Spleen (tissue), 11 donors: ENCODE data around the gene MBNL2. TPM values are rescaled to one million over a fixed set of nuclear protein-coding genes. Genes with fewer than 3 reads are reported as not detected.

Experiments used
- DNase-seq: peaks from one replicate; pipeline ENCODE4 v3.0.0-alpha.2; 2020
- H3K27ac ChIP-seq, 8 donors: fragments of 200-600 bp; sonication (generic) in 7 of 8; 1 replicate in 4 of 8; 2 replicates in 4 of 8; pipeline versions ENCODE4 v1.5.0 to v1.8.0; 2016 to 2021; ENCODE audit warnings: inconsistent platforms in 4 of 8, mild to moderate bottlenecking in 4 of 8, moderate library complexity in 1 of 8
- H3K27me3 ChIP-seq, 7 donors: fragments of 200-600 bp; sonication (generic) in 6 of 7; replicated peaks in 1 of 7; 1 replicate in 4 of 7; 2 replicates in 3 of 7; pipeline versions ENCODE4 v1.5.0 to v1.8.0; 2016 to 2021; ENCODE audit warnings: inconsistent platforms in 3 of 7, mild to moderate bottlenecking in 1 of 7
- H3K36me3 ChIP-seq, 6 donors: fragments of 200-600 bp; sonication (generic) in 5 of 6; 1 replicate in 4 of 6; 2 replicates in 2 of 6; pipeline versions ENCODE4 v1.5.0 to v1.8.0; 2016 to 2021; ENCODE audit warnings: inconsistent platforms in 2 of 6
- H3K4me1 ChIP-seq, 6 donors: fragments of 200-600 bp; sonication (generic) in 5 of 6; 1 replicate in 3 of 6; 2 replicates in 3 of 6; pipeline versions ENCODE4 v1.5.0 to v1.8.0; 2016 to 2021; ENCODE audit warnings: inconsistent platforms in 3 of 6
- H3K4me3 ChIP-seq, 8 donors: fragments of 200-600 bp; sonication (generic) in 7 of 8; 1 replicate in 4 of 8; 2 replicates in 4 of 8; pipeline versions ENCODE4 v1.5.0 to v1.8.0; 2016 to 2021; ENCODE audit warnings: inconsistent platforms in 4 of 8, mild to moderate bottlenecking in 4 of 8, moderate library complexity in 2 of 8
- H3K9me3 ChIP-seq, 8 donors: fragments of 200-600 bp; sonication (generic) in 7 of 8; 1 replicate in 4 of 8; 2 replicates in 4 of 8; pipeline versions ENCODE4 v1.5.0 to v1.8.0; 2016 to 2021; ENCODE audit warnings: inconsistent platforms in 4 of 8
- CTCF ChIP-seq, 11 experiments: fragments of 200-600 bp in 7 of 11; fragments of 450-650 bp in 4 of 11; sonication (generic) in 4 of 11; IDR thresholded peaks in 8 of 11; conservative IDR thresholded peaks in 3 of 11; 1 replicate in 7 of 11; 2 replicates in 4 of 11; pipeline versions ENCODE4 v1.4.0 to v1.8.0; 2016 to 2021; ENCODE audit warnings: antibody characterized with exemption in 11 of 11, inconsistent platforms in 4 of 11, mild to moderate bottlenecking in 1 of 11
- POLR2A ChIP-seq, 3 donors: fragments of 450-650 bp; IDR thresholded peaks; one replicate each; pipeline ENCODE4 v1.5.1; 2017; ENCODE audit warnings: antibody characterized with exemption in 3 of 3, mild to moderate bottlenecking in 1 of 3
- POLR2AphosphoS5 ChIP-seq, 3 donors: sonication (generic); formaldehyde crosslinking; IDR thresholded peaks; one replicate each; pipeline ENCODE4 v1.5.1; 2017; ENCODE audit warnings: antibody characterized with exemption in 3 of 3
- WGBS, 5 donors: extraction: QIAGEN DNeasy Blood & Tissue Kit in 3 of 5; methylation state at CpG; one replicate each; pipeline versions ENCODE4 v1.1.5 to v1.1.7; 2013 to 2018; 5-methylcytosine and 5-hydroxymethylcytosine counted together
- intact Hi-C: fragments of 100-400 bp; cut with DNase I; formaldehyde crosslinking; loops from one replicate; pipeline ENCODE4 v1.15.0; 2023; ENCODE audit warnings: low total_unique reads
- polyA plus RNA-seq, 3 donors: library from polyadenylated mRNA; stranded (reverse); fragments of 200-250 nt; gene quantifications; one replicate each; pipeline ENCODE4 v1.2.1, GENCODE V29; 2013
- total RNA-seq, 7 donors: library from RNA; depleted of rRNA in 3 of 7; stranded (reverse); fragments of >200 nt in 3 of 7; fragmentation: NEBNext Ultra II Directional in 4 of 7; extraction: Animal tissue kit (Norgen Biotek cat#: 25700) in 4 of 7; gene quantifications; one replicate each; pipeline versions ENCODE4 v1.1.0 to v1.2.1, GENCODE V29; 2016 to 2021
- donor health status: healthy with polysubstance abuse.
- donor health status: DM: no; HTN: no; CAD: no; lungs with moderate emphysema.
- donor health status: DM: no; HTN: no; CAD: no.
- donor health status: Bipolar disorder and iron deficiency.
- donor health status: healthy.
- donor health status: DM: no; HTN: no; CAD: no.
- donor health status: DM: yes; HTN: yes; CAD: no.

Gene MBNL2
- total and polyA plus RNA-seq, 10 donors, result 7.0 to 56.3 (median 31.1) TPM

DNA sequence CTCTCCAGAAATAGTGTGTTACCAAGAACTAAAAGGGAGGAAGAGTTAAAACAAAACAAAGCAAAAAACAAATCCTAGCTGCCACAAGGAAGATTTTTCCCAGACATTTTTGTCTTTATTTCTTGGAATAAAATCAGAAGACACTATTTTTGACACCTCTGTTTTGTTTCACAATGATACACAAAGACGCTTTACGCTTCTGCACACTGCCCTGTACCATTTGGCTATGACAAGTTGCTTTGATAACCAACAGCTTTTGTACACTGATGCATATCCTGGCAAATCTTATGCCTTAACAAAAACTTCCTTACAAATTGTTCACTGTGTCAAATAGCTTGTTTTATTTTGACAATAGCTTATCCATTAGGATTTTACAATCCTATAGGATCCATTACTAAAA is 108.3 kb downstream of the MBNL2 start:
- WGBS, 5 donors, result 94 to 98% (median 96%) methylated on average over 2 of the region's 2 CpGs

DNA sequence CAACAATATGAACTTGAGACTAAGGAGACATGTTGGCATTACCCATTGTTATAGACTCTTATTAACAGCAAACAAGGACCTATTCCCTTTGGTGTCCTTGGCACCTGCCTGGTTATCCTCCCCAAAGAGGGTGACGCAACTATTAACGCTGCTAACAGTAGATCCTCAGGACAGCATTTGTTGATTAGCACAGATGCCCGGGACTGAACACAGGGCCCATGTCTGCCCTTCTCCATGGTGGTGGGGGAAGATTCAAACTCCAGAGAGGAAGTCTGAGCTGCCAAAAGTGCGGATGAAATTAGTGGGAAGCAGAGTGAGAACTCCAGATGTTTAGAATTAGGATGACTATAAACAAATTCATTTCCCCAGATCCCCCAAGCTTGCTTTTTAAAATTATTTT is 110.6 kb downstream of the MBNL2 start:
- no peak overlapping the region for H3K27ac ChIP-seq
- TF ChIP-seq POLR2A (IDR thresholded peaks at IDR 0.05) (no peak), CTCF (IDR thresholded peaks at IDR 0.05 in 8 of 11, conservative IDR thresholded peaks at IDR 0.05 in 3 of 11) (no peak), POLR2AphosphoS5 (IDR thresholded peaks at IDR 0.05) (no peak)

More for the DNA sequence above, 108.3 kb downstream of the MBNL2 start:
- TF ChIP-seq CTCF (IDR thresholded peaks at IDR 0.05 in 8 of 11, conservative IDR thresholded peaks at IDR 0.05 in 3 of 11), result no peak
- no peak for TF ChIP-seq POLR2AphosphoS5 (IDR thresholded peaks at IDR 0.05)
- no peak for TF ChIP-seq POLR2A (IDR thresholded peaks at IDR 0.05)
- H3K9me3 ChIP-seq, result no peaks in the 10 kb centered on the region
- H3K4me1 ChIP-seq, result peaks cover 0 to 11% (median 0%) of the 10 kb centered on the region in 6 donors
- H3K4me3 ChIP-seq, result no peak overlapping the region
- intact Hi-C loops, result no loop called here
- H3K27me3 ChIP-seq, result no peaks in the 10 kb centered on the region
- no peak overlapping the region for H3K27ac ChIP-seq
- peaks cover 0 to 14% (median 5%) of the 10 kb centered on the region in 6 donors for H3K36me3 ChIP-seq
- DNase-seq, result no peak

GRCh38 chr13:97333983-97334382 is 111.8 kb downstream of the MBNL2 start:
- Histone ChIP-seq H3K27me3 (no peaks in the 10 kb centered on the region), H3K9me3 (no peaks in the 10 kb centered on the region), H3K4me1 (peaks cover 0 to 3% (median 0%) of the 10 kb centered on the region in 6 donors), H3K36me3 (peaks cover 0 to 48% (median 16%) of the 10 kb centered on the region in 6 donors), H3K4me3 (no peak overlapping the region), H3K27ac (no peak overlapping the region)
- TF ChIP-seq POLR2A (IDR thresholded peaks at IDR 0.05) (no peak), POLR2AphosphoS5 (IDR thresholded peaks at IDR 0.05) (no peak), CTCF (IDR thresholded peaks at IDR 0.05 in 8 of 11, conservative IDR thresholded peaks at IDR 0.05 in 3 of 11) (no peak)
- 88 to 95% (median 92%) methylated on average over 6 of the region's 6 CpGs for WGBS, 5 donors
- intact Hi-C loops, result no loop called here
- no peak for DNase-seq

More for the DNA sequence above, 110.6 kb downstream of the MBNL2 start:
- Histone ChIP-seq H3K4me1 (peaks cover 0 to 11% (median 0%) of the 10 kb centered on the region in 6 donors), H3K36me3 (peaks cover 0 to 37% (median 13%) of the 10 kb centered on the region in 6 donors), H3K9me3 (no peaks in the 10 kb centered on the region), H3K4me3 (no peak overlapping the region), H3K27me3 (no peaks in the 10 kb centered on the region)
- DNase-seq, result no peak
- intact Hi-C loops, result no loop called here
- 79 to 96% (median 89%) methylated on average over 4 of the region's 4 CpGs for WGBS, 5 donors

- no peaks in the 10 kb centered on the region for H3K9me3 ChIP-seq
- intact Hi-C loops, result no loop called here
- TF ChIP-seq POLR2AphosphoS5 (IDR thresholded peaks at IDR 0.05) (no peak), POLR2A (IDR thresholded peaks at IDR 0.05) (no peak), CTCF (IDR thresholded peaks at IDR 0.05 in 8 of 11, conservative IDR thresholded peaks at IDR 0.05 in 3 of 11) (no peak)
- no peaks in the 10 kb centered on the region for H3K27me3 ChIP-seq
- no peak for DNase-seq
- no peak overlapping the region for H3K4me3 ChIP-seq
- WGBS, 5 donors, result 88 to 100% (median 94%) methylated on average over 3 of the region's 3 CpGs
- H3K27ac ChIP-seq, result no peak overlapping the region
- H3K36me3 ChIP-seq, result peaks cover 0 to 53% (median 16%) of the 10 kb centered on the region in 6 donors
- H3K4me1 ChIP-seq, result peaks cover 0 to 6% (median 0%) of the 10 kb centered on the region in 6 donors
These were observed 112.6 kb downstream of the MBNL2 start for GRCh38 chr13:97334690-97335089.
